Right kidney (tissue), 1 donor: ENCODE measurements around the gene TMEM200C.
A peak's percentile ranks its signal among the peaks of the same experiment; 100 is the strongest.
"Not testable (repeated sequence)": the region's sequence is repeated elsewhere in the genome, so short reads cannot be mapped to it uniquely, and the experiment has no call there.

Experiments
- DNase-seq: peaks from one replicate; pipeline ENCODE4 v3.0.0-alpha.2; 2016

Gene TMEM200C

GRCh38 chr18:5892823-5893431, 2.4 kb downstream of the TMEM200C start:
- no peak for DNase-seq

DNA sequence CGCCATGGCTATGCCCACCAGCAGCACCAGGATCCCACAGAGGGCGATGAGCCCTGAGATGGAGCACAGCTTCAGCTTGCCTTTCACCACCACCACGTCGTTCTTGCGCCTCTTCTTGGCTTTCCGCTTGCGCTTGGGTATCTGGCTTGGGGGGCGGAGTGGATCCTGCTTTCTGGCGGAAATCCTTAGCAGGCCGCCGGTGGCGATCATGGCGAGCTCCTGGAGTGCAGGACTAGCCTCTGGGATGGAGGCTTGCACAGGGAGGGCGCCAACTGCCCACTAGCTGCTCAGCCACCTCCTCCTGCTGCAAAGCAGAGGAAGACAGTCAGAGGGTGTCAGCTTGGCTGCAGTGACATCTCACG, 3.5 kb downstream of the TMEM200C start:
- DNase-seq, result no peak

DNA sequence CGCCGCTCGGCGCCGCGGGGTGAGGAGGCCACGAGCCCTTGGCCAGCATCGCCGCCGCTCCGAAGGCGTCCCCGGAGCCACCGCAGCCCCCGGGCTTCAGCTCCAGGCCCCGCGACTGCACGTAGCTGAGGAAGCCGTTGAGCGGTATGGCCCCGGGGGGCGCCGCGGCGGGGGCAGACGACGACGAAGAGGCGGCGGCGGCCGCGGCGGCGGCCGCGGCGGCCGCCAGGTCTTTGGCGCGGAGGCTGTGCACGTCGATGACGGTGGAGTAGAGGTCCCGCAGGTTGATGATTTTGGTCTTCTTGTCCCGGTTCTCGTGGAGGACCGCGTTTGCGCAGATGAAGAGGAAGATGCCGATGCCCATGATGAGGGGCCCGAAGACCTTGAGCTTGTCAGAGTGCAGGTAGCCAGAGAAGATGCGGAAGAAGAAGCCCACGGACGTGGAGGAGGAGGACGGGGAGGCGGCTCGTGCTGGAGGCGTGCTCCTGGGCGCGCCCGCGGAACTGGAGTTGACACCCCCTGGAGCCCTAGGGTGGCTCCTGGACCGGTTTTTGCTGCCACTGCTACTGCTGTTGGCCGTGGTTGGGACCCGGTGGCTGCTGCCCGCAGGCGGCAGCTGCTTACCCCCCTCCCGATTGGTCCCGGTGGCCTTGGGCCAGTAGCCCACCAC, 4.0 kb downstream of the TMEM200C start:
- peak; percentile 31 for DNase-seq

- peak; percentile 87 for DNase-seq
These were observed 4.8 kb downstream of the TMEM200C start for GRCh38 chr18:5890331-5891183.

DNA sequence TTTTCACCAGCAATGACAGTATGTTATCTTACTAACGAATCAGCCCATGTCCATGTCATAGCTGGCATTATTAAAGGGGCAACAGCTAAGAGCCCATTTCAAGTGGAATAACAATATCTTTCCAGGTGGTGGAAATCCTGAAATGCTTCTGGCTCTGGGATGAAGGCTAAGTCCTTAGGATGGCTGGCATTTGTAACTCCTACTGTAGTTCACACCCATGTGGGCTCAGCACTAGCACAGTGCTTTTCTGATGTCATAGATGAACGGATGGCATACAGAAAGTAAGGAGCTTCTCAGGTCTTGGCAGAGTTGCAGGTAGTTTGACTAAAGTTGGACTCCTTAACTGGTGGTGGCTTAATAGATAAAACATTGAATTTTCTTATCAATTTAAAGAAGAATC, 10.0 kb downstream of the TMEM200C start:
- no peak for DNase-seq

- no peak for DNase-seq
These were observed 10.9 kb downstream of the TMEM200C start for GRCh38 chr18:5884375-5884774.

DNA sequence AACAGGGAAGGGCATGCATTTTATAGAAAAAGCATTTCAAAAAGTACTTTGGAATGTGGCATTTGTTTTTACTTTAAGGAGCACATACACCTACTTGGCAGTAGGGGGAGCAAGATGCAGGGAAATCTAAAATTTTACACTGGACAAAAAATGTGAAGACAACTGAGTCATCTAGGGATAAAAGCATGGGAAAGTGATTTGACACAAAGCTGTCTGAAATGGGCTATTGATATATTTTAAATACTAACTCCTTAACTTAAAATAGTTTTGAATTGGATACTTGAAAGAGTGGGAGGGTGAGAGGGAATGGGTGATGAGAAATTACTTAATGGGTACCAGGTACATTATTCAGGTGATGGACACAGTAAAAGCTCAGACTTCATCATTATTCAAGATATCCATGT, 15.8 kb downstream of the TMEM200C start:
- no peak for DNase-seq

- no peak for DNase-seq
These were observed 18.4 kb downstream of the TMEM200C start for GRCh38 chr18:5876891-5877290.

- DNase-seq, result no peak
These were observed 21.0 kb downstream of the TMEM200C start for GRCh38 chr18:5874336-5874735.

DNA sequence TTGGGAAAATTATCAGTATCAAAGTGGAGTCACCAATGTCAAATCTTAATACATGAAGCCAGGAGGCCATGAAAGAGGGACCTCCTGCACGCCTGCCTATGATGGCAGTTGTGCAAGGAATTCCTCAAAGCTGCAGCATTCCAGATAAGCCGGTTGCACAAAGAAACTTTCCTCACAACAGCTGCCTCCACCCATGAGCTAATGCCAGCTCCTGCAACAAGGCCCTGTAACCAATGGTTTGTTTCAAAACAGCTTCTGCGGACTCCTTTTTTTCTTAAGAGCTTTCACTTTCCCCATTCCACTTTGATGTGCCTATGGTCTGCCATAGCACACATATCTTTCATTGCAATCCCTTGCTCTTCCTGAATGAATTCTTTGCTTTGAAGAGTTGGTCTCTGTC, 22.4 kb downstream of the TMEM200C start:
- no peak for DNase-seq

DNA sequence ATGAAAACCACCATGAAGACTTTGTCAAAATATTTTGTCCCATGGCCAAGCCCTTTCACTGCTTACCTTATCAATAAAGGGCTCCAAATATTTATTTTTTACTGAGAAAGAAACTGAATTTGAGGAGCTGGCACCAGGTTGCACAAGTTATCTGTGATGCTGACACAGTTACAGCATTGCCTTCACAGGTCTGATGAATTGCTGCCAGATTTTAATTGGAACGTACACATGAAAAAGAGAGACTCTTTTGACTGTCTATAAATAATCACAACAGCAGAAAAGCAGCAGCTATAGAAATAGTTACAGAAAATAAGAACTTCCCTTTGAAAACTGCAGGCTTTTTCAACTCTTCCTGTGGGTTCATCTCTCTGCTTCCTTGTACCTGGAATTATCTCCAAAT, 23.9 kb downstream of the TMEM200C start:
- DNase-seq, result no peak

DNA sequence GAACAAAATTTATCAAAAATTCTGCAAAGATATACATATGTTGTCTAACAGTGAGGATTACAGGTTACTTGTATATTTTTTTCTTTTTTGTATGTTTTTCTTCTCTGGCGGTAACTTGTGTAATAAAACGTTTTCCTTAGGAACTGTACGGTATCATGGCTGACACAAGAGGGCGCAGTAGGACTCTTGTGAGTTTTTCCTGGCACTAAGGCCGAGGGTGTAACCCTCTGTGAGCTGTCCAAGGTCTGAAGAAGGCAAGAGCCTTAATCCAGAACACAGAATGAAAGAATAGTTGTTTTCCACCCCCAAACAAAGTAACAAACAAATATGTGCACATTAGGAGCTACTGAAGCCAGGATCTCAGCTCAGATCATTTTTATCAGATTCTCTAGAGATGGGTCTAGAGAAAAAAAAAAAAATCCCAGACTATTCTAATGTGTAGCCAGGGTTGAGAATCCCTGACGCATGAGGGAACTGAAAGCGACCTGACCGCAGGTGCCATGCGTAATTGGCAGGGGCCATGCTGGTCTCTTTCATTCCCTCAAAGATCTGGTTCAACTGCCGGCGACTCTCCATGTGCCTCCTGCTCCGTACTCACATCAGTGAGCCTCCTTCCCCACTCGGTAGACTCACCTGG, 27.0 kb downstream of the TMEM200C start:
- DNase-seq, result peak; percentile 14

GRCh38 chr18:5865521-5865920, 29.8 kb downstream of the TMEM200C start:
- DNase-seq, result no peak

- not testable (repeated sequence) for DNase-seq
These were observed 33.2 kb downstream of the TMEM200C start for GRCh38 chr18:5862127-5862526.

- DNase-seq, result no peak
These were observed 38.1 kb downstream of the TMEM200C start for GRCh38 chr18:5857180-5857579.

- no peak for DNase-seq
These were observed 42.1 kb downstream of the TMEM200C start for GRCh38 chr18:5853253-5853652.

DNA sequence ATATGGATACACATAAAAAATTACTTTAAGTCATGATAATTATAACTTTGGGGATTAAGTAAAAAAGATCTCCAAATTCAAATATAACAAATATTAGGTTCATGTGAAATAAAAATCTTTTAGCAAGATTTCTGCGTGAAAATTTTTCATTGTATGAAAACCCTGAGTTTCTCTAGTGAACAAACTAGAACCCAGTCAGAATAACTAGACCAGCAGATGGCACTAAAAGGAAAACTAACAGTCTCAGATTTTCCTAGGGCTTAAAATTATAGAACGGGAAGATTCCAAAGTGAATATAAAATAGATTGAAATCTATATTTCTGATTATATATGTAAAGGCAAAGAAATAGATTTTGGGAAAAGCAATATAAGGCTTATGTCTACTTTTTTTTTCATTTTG, 43.3 kb downstream of the TMEM200C start:
- DNase-seq, result no peak

DNA sequence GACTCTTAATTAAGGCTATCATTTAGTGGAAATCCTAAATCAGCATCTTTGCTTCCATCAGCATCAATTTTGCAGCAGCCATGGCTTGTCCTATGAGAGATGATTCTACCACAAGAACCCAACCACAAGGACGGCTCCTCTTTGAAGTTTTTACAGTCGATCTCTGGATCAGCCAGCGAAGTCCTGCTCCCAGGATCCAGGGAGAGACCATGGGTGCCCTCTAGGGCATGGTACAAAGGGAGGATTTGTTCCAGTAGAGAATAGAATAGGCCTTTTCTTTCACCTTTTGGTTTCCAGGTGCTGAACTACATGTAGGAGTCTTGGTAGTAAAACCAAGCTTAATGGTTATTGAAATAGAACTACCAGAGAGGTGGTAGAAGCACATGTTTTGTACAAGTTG, 52.7 kb downstream of the TMEM200C start:
- no peak for DNase-seq

- DNase-seq, result no peak
These were observed 53.8 kb downstream of the TMEM200C start for GRCh38 chr18:5841518-5841917.

DNA sequence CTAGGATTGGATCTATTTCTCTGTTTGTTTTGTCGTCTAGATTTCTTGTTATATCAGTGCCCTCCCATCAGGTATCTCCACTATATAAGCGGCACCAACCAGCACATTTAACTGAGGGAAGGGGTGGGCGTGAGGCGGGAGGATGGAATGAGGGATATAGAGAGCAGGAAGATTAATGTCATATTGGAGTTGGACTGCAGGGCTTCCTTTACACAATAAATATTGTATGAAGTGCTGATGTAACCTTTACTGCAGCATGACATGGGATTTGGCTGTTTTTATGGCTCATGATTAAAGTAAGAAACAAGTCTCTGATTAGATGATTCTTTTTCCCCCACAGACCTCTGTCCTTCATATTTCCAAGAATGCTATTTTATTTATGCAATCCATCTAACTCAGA, 54.8 kb downstream of the TMEM200C start:
- no peak for DNase-seq

DNA sequence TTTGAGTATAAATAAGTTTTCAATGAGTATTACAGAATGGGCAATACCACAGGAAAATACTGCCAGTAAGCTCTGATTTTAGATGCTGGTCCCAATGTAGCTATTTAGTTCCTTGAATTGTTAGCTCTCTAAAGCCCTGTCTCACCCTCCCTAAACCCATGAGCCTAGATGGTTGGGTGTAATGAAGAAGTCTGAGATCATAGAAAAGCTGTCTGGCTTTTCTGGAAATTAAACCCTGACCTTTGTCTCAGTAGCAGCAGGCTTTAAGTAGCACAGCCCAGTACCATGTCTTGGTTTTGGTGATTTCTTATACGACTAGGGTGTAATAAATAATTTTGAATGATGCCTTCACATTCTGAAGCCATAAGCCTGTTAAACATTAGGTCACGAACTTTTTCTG, 55.3 kb downstream of the TMEM200C start:
- no peak for DNase-seq

- no peak for DNase-seq
These were observed 56.2 kb downstream of the TMEM200C start for GRCh38 chr18:5839102-5839501.
